Stimulated activated naive CD4-positive, alpha-beta T cell treated with Interleukin-2 at 50 U/mL for 16 hours (primary cell): ENCODE results near the gene FLYWCH2.
A peak's percentile ranks its signal among the peaks of the same experiment; 100 is the strongest.

ENCODE experiments used
- DNase-seq: peaks from one replicate; lab custom pipeline; 2025; lab: John Stamatoyannopoulos, UW

The FLYWCH2 gene, protein sequence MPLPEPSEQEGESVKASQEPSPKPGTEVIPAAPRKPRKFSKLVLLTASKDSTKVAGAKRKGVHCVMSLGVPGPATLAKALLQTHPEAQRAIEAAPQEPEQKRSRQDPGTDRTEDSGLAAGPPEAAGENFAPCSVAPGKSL

DNA sequence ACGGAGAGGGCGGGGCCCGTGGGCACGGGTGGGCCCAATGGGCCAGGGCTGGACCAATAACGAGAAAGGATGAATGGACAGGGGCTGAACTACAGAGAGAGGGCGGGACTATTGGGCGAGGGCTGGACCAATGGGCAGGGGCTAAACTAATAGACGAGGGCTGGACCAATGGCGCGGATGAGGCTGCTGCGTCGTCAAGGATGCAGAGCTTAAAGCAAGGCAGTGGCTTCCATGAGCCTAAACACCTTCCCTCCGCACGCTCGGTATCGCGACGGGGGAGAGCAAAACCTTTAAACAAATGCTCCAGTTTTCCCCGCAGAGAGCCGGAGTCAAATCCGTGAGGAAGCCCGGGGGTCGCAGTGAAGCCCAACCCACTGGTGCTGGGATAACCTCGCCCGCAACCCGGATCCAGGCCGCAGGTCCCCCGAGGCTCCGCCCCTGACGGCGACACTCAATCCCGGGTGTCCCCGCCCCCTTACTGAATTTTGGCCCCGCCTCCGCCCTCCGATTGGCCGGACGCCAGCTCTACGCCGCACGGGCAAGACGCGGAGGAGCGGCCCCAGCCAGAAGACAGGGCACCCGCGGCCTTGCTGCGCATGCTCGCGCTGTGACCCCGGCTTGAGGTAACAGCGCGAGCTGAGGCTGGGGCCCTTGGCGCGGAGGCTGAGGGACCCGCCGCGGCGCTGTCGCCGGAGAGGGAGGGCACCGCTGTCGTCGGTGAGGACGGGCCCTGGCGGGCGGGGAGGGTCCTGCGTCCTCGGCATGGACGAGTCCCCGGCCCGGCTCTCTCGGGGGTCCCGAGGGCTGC, at the start of gene FLYWCH2:
Gene FLYWCH2 (plus strand): TSS at position 566 of the 808 bp plus-strand sequence. CDS start 13,235 bp downstream, outside the sequence.
- peak; percentile 97 for DNase-seq

DNA sequence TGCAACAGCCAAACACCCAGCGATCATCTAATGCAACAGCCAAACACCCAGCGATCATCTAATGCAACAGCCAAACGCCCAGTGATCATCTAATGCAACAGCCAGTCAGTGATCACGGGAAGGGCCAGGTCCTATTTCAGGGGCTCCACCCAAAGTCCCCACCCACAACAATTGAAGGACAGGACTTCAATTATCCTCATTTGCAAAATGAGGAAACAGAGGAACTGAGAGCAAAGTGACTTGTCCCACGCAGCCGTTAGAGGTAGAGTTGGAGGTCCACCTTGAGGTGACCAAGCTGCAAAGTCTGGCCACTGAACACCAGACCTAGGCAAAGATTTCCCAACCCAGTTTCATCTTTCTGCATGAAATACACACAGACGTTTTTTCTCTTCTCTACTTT, 49.2 kb upstream of the FLYWCH2 start:
- no peak for DNase-seq

DNA sequence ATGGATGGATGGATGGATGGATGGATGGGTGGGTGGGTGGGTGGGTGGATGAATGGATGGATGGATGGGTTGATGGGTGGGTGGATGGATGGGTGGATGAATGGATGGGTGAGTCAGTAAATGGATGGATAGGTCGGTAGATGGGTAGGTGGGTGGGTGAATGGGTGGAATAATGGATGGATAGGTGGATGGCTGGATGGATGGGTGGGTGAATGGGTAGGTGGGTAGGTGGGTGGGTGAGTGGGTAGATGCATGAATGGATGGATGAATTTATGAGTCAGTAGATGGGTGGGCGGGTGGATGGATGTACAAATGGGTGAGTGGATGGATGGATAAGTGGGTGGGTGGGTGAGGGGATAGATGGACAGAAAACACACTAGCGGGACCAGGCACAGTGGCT, 48.0 kb upstream of the FLYWCH2 start:
- DNase-seq = no peak

DNA sequence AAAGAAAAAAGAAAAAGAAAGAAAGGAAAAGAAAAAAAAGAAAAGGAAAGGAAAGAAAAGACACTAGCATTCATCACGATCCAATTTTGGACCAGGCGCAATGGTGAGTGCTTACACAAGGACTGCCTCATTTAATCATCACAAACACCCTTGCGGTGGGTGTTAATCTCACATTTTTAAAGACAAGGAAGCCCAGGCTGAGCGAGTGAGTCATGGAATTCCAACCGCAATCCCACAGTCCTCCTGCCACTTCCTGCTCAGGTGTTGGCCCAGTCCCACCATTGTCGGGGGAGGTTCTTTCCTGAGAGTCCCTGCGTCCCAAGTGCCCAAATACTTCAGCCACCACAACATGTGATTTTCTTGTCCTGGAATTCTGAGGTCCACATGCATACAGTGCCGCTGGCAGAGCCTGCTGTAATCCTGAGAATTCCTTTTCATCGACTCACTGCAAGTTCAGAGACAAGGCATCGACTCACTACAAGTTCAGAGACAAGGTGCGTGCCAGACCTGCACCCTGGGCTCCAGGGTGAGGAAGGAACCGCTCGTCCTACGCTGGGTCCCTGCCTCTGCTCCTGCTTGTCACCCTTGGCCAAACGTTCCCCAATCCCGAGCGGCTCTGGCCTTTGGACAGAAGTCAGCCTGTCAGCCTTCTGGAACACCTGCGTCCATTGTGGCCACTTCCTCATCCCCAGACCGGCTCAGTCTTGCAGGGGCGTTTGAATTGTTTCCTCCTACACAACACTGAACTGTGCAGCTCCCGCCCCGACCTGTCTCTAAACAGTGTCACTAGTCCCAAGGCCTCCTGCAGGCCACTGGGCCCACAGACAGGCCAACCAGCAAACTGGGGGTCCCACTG, 47.1 kb upstream of the FLYWCH2 start:
- no peak for DNase-seq

DNA sequence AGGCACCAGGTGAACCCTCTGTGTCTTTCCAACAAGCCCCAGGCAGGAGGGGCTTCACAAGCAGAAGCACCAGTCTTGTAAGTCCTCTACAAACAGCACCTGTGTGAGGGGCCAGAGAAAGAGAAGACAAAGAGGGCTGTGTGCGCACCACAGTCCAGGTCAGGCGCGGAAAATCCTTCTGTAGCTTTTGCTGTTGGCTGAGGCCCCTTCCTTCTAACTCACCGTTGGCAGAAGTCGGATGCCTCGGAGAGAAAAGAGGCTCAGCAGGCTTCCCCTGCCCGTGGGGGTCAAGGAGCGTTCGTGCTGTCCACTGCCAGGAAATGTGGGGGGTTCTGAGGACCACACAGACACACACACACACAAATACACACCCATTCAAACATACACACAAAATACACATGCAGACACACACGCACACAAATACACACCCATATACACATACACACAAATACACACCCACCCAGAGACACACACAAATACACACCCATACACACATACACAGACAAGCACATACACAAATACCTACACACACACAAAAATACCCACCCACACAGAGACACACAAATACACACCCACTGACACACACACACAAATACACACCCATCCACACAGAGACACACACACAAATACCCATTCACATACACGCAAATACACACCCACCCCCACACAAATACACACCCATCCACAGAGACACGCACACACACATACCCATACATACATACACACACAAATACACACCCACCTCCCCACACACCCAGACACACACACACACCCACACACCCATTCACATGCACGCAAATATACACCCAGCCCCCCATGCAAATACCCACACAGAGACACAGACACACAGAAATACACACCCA, 46.1 kb upstream of the FLYWCH2 start:
- no peak for DNase-seq

DNA sequence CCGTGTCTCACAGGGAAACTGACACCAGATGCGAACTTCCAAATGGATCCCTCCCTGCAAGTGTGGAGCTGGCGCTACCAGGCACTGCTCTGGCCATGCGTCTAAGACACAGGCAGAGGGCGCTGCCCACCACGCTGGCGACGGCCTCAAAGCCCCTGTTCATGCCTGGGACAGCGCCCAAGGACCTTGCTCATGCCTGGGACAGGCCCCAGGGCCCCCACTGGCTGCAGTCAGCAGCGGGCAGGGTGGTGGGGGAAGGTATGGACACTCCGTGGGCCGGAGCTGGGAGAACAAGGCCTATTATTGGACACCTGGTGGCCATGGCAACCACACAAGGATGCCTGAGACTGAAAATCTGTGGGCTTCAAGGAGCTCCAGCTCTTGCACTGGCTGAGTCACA, 44.1 kb upstream of the FLYWCH2 start:
- DNase-seq = peak; percentile 34

DNA sequence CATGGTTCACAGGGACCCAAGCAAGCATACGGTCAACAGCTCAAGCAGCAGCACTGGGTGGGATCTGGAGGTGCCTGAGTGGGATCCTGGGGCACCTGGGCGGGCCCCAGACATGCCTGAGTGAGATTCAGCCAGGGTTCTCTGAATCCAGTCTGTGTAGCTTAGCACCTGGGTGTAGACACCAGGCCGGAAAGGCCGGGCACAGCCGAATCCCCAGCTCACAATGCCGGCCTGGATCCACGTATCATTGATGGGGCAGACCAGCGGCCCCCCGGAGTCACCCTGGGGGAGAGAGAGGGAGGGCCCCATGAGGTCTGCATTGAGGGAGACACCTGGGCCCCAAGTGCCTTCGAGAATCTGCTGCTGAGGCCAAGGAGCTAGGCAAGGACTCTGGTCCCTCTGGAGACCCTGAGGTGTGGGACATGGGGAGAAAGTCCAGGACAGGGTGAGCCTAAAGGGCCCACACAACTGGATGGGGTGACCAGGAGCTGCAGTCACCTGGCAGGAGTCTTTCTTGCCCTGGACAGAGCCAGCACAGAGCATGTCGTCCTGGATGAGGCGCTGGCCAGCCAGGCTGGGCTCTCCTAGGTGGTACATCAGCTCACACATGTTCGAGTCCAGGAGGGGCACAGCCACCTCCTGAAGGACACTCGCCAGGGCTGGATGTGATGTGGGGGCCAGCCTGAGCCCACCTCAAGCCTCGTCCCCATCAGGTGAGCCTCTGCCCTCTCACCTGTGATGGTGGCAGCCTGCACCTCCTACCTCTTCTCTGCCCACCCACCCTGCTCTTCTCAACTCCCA, 43.2 kb upstream of the FLYWCH2 start:
- DNase-seq = no peak

DNA sequence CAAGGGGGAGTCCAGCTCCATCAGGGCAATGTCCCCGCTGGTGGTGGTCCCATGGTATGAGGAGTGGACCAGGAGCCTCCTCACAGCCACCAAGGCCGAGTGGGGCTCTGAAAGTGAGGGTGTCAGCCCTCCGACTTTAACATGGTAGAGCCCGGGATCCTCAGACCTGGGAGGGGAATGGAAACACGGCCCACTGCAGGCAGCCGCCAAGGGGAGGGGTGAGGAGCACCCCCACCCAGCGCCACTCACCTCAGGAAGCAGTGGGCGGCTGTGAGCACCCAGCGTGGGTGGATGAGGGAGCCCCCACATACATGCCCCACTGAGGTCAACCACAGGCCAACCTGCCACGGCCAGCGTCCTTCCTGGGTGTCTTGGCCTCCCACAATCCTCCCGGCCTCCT, 42.1 kb upstream of the FLYWCH2 start:
- no peak for DNase-seq

DNA sequence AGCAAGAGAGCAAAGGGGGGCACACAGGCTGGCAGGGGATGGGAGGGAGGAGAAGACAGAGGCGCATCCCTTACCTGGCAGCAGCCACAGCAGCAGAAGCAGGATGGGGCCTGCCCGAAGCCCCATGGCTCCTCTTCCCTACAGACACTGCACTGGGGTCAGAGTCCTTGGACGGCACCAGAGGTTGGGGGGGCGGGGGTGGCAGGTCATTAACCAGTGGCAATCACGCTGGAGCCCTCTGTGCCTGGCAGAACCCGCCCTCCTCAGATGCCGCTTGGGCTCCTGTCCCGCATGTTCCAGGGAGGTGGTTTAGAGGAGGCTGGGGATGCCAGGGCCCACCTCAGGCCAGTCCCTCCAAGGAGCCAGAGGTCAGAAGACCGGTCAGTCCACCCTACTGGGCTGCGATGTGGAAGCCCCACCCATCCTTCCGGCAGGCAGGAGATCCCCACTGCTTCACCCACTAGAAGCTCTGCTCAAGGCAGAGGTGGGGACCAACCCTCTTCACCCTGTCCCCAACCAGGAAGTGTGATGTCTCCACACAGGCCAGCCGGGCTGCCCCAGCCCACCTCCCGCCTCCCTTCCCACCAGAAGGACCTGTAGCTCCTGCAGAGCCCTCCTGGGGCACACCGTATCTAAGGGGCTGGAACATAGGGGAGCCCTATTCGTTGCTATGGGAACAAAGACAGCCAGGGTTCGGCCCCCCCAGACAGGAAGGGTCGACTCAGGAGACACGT, 41.2 kb upstream of the FLYWCH2 start:
- no peak for DNase-seq

DNA sequence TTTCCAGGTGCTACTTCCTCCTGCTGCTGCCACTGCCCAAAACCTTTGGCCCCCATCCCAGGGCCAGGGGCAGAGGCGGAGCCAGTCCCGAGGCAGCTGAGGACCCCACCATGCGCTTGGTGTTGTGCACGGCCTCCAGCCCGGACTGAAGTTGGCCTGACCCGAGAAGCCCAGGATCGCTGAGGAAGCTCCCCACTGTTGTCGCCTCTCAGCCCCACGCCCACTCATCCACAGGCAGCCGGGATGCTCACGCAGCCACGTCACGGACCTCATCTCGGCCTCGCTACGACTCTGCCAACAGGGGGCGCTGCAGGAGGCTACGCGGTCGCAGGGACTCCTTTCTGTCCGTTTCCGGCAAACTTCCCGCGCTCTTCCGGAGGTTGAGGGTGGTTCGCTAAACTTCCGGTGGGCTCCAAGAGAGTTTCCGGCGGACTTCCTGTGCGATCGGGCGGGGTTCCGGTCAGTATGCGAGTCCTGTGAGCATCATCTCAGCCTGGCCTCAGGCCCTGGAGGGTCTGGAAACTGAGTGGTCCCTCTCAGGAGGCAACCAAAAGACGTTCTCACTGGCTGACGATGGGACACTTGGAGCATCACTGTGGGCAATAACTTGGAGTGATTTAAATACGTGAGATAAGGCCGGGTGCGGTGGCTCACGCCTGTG, 40.5 kb upstream of the FLYWCH2 start:
- peak; percentile 78 for DNase-seq

DNA sequence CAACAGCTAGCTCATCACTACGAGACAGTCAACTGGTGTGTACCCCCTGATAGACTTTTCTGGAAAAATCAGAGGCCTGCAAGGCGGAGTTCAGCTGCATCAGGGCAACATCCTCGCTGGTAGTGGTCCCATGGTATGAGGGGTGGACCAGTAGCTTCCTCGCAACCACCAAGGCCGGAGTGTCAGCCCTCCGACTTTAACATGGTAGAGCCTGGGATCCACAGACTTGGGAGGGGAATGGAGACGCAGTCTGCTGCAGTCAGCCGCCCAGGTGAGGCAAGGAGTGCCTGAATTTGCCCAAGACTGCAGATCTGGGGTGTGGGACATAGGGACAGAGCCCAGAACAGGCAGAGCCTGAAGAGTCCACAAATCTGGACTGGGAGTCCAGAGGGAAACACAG, 39.5 kb upstream of the FLYWCH2 start:
- no peak for DNase-seq

DNA sequence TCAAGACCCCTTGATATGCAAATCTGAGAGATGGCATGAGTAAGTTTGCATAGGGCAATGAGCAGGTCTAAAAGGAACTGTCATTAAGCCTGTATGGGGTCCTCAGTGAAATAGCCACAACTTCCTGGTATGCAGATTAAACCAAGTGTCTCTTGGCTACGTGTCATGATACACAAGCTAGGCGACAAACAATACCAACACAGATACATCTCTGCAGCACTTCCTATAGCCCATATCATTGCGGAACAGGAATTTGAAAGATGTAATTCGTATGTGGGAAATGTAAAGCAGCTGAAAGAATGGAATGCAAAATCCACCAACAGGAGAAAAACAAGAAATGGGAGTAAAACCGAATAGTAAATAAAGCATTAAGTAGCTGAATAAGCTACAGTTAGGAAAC, 37.9 kb upstream of the FLYWCH2 start:
- no peak for DNase-seq

DNA sequence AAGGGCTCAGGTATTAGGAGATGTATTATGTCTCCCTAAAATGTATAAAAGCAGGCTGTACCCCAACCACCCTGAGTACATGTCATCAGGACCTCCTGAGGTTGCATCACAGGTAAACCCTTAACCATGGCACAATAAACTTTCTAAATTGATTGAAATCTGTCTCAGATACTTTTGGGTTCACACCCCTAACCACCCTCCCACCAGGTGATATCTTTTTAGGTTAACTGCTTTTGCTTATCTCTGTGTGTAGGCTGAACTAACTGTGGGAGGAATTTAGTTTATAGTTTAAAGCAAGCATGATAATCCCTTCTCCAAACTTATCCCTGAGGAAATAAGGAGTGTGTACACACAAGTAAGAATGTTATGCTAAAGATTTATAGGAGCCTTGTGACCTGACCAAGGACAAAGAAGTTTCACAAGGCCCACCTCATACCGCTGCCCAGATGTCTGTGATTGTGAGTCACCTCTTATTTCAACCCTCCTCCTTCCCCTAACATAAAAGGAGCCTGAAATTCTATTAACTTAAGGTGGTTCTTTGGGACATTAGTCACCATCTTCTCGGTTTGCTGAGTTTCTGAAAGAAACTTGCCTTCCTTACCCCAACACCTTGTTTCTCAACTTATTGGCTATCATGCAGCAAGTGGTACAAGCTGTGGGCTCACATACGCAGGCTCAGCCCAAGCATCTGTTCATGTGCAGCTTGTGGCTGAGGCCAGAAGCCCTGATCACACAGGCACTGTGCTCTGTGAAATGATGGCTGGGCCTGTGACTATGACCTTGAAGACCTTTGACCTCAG, 36.3 kb upstream of the FLYWCH2 start:
- DNase-seq = no peak

DNA sequence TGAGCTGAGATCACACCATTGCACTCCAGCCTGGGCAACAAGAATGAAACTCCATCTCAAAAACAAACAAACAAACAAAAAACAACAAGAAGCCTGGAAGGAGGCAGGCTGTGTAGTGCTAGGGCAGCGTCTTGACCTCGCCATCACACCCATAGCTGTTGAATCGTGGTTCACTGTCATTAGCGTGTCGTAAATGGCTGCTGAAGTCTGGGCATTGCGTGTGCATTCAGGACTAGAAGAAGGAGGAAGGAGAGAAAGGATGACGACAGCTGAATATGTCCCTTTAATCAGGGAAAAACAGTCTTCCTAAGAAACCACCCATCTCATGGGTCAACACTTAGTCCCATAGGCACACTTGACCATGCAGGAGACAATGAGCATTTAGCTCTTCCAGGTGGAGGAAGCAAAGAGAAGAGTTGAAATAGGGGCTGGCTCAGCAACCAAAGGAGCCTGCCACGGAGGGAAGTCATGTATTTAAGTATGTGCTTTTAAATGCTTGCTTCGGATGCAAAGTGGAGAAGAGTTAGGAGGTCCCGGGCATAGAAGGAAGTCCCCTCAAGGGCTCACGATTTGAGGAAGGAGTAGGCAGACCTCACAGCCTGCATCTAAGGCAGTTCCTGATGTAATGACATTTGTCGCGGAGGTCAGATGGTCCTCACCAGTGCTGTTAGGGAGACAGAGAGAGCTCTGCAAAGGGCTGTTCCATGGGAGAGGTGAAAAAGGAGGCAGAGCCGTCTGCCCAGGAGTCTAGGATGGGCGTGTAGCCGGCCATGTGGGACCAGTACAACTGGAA, 33.9 kb upstream of the FLYWCH2 start:
- no peak for DNase-seq

DNA sequence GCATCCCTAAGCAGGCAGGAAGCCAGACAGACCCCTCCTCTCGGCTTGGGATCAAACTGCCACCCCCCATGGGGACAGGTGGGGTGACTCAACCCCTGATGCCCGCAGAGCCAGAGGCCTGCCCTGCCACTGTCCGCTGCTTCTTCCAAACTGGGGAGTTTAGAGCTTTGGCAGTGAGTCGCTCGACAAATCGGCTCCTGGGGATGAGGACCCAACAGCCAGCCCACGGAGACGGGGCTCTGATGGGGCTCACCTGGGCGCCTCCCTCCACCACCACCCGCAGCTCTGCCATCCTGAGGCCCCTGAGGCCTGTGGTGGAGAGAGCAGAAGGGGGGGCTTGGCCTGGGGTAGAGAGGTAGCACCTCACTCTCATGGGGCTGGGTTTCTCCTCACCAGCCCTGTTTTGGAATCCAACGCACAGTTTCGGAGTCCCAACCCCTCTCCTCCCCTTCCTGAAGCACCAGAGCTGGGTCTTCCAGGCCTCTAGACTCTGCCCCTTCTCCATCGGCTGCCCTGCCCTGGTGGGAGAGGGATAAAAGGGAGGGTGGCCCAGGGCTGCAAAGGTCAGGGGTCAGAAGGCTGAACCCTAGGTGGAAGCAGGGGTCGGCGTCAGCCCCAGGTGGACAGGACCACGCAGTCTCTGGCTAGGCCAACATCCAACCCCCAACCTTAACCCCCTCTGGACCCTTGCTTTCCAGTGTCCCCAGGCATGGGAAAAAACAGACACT, 30.8 kb upstream of the FLYWCH2 start:
- no peak for DNase-seq

DNA sequence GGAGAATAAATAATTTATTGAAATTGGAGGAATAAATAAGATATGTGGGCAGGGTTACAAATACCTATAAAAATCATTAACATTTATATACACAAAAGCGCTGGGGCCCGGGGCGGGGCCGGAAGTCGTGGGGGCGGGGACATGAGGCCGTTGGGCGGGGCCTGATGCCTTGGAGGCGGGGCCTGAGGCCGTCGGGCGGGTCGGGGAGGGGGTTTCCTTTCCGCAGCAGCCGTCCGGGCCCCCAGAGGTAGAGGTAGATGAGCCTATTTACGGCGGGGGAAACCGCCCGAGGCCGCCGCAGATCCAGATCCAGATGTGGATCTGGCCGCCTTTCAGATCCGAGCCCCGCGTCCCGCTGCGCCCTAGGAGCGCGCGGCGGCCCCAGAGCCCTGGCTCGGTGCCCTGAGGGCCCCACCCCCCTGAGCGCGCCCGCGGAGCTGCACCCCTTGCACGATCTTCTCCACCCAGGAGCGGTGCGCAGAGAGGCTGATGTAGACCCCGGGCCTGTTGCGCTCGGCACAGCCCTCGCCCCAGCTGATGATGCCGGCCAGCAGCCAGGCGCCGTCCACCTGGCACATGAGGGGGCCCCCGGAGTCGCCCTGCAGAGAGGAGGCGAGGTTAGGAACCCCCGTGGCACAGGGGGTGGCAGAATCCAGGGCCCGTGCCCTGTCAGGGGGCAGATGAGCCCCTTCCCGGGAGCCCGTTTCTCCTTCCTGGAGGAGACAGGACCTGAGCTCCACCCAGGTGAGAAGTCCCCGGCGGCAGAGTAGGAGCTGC, 30.1 kb upstream of the FLYWCH2 start:
- no peak for DNase-seq
